Activated T-helper 1 cell treated with anti-CD3 and anti-CD28 coated beads, Interleukin-2, amount 50 U/mL, for 16 hours (primary cell): ENCODE results near the gene AEN.
"Not testable (repeated sequence)": the region's sequence is repeated elsewhere in the genome, so short reads cannot be mapped to it uniquely, and the experiment has no call there.

Experiments used
- DNase-seq, 2 donors: peaks; one replicate each; pipeline ENCODE4 v3.0.0-alpha.2; 2020; ENCODE audit warnings: low read depth in 1 of 2, low spot score in 1 of 2

Gene AEN

DNA sequence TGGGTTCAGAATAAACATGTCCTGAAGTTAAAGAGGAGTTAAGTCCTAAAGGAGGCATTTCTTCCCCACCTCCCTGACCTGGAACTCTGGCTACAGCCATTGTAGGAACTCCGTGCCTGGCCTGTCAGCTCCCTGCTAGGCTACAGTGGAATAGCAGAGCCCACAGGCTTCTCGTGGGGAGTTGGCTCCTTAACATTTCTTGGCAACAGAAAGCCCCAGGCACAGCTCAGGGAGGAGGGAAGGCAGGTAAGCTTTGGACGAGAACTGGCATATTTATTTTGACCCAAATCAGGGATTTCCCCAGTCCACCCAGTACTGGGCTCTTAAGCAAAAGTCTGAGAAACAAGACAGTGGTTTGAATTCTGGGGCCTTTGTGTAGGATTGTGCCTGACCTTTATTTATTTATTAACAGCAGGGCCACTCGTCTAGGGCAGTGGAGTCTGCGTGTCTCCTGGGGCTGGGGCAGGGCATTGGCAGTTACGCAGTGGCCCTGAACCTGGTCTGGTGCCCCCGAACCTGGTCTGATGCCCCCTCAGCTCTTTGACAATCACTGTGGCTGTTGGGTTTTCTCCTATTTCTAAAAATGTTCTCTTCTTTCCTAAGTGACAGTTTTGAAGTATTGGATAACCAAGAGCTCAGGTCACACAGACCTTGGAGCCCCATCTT is 9.8 kb downstream of the AEN start:
- no peak for DNase-seq

- no peak for DNase-seq
Observed at GRCh38 chr15:88631464-88632028, 10.4 kb downstream of the AEN start.

DNA sequence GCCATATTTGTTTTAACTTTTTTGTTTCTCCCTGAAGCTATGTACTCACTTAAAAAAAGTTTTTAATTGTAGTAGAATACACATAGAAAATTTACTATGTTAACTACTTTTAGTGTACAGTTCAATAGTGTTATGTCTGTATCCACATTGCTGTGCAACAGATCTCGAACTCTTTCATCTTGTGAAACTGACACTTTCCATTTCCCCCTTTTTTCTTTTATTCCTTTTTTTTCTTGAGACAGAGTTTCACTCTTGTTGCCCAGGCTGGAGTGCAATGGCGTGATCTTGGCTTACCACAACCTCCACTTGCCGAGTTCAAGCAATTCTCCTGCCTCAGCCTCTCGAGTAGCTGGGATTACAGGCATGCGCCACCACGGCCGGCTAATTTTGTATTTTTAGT is 11.7 kb downstream of the AEN start:
- not testable (repeated sequence) for DNase-seq

GRCh38 chr15:88634449-88634848 is 13.3 kb downstream of the AEN start:
- DNase-seq = no peak

DNA sequence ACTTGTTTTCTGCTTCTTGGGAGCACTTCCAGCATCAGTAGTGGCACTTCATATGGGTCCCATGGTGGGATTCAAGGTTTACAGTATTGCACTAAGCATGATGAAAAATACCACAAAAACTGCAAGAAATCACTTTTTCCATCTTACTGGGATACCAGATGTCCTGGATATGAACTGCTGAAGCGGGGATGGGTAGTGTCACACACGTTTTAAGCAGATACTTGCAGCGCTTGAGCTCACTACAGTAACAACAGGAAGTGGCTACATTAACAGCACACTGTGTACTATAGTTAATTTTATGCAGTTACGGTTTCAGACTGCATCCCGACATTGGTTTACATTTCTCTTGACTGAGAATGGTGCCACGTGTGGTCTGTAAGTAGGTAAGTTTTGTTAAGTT is 14.2 kb downstream of the AEN start:
- no peak for DNase-seq

DNA sequence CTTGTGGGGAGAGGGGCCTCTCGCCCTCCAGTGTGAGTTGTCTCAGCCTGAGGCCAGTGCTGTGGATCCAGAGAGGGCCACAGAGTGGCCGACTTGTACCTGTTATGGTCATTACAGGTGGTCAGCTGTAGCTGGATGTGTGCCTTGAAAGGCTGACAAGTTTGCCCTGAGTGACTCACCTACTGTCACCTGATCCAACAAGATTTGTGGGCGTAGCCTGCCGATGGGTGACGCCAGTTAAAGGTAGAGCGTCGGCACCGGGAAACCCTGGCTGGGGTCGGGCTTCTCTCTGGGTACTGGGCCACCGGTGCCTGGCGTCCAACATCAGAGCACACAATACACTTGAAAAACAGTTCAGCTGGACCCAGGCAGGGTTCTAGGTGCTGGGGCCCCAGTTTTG is 14.9 kb downstream of the AEN start:
- DNase-seq = peak; percentile 54 to 56

DNA sequence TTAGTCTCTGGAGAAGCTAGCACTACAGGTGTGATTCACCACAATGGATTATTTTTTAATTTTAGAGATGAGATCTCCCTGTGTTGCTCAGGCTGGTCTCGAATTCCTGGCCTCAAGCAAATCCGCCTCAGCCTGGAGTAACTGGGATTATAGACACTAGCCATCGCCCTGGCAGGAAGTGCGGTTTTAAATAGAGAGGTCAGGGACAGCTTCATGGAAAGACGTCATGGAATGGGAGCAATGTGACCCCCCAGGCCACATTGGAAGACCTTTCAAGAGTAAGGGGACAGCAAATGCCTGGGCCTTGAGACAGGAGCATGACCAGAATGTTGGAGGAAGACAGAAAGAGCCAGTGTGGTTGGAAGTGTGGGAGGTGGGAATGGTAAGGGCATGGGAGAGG is 15.5 kb downstream of the AEN start:
- no peak for DNase-seq

DNA sequence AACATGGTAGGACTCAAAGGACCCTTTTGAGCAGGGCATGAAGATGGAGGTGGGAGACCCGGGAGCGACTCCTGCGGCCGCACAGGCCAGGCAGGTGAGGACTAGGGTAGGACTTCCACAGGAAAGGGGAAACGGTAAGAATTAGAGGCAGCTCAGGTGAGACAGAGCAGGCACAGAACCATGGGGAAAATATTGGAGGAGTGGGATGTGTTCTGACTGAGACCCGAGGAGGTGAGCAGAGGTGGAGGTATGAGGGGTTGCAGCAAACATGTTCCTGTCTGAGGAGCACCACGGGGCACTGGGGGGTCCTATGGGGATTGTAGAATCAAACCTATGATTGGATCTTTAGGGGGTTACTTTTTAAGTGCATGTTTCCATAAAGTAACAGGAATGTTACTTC is 16.3 kb downstream of the AEN start:
- no peak for DNase-seq

DNA sequence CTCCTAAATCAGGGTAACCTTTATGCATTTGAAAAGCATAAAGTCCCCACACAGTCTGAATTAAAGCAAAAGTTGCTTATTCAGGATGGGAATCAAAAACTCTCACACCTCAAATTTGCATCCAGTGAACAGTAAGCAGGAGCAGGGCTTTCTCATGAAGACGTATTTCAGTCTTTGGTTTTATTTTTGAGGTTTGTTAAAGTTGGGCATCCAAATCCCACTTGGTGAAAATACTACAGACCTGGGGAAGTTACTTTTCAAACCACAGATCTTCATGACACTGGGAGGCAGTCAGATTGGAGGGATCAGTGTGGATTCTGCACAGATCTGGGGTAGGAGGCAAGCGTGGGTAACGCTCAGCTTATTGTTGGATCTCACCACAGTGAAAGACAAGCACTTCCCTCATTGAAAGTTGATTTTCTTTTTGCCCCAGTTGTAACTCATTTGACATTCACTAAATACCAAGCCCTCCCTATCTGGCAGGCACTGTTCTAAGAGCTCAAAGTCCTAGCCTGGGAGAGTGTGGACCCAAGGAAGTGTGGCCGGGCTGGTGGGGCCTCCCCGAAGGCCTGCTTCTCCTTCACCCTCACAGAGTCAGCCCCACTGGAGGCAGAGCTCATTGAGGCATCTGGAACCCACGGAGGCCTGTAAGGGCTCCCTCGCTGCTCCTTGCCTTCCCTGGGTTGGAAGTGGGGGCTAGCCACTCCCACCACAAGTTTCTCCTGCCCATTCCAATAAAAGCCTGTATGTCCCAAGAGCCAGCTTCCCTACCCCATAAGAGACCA is 16.9 kb downstream of the AEN start:
- DNase-seq = no peak

- DNase-seq = peak; percentile 93 to 96
Observed at GRCh38 chr15:88638626-88639372, 17.7 kb downstream of the AEN start, which contains the start of gene ISG20. ISG20 (plus strand) TSS chr15:88639016; CDS start chr15:88639367, 351 bp downstream.

GRCh38 chr15:88641959-88642452 is 20.9 kb downstream of the AEN start:
- DNase-seq = no peak

GRCh38 chr15:88642514-88642913 is 21.4 kb downstream of the AEN start:
- DNase-seq = not testable (repeated sequence)

DNA sequence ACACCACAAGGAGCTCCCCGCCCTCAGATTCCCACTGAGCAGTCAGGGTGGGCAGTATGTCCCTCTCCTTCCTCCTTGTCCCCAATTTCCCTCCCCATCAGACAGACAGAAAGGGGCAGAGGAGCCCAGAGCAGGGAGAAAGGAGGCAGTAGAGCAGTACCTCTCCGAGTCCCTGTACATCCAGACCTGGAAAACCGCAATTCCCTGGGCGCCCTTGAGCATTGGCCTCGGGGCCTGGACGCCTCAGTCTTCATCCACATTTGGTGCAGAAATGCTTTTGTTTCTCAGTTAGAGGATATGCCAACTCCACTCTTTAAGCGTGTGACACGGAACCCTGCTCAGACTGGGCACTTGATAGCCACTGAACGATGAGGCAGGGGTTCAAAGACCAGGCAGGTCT is 23.6 kb downstream of the AEN start:
- no peak for DNase-seq

GRCh38 chr15:88645171-88646087 is 24.3 kb downstream of the AEN start:
- DNase-seq = no peak

GRCh38 chr15:88646088-88646405 is 24.9 kb downstream of the AEN start:
- DNase-seq = no peak

GRCh38 chr15:88646951-88647350 is 25.8 kb downstream of the AEN start:
- DNase-seq = no peak

- no peak for DNase-seq
Observed at GRCh38 chr15:88647351-88648105, 26.4 kb downstream of the AEN start.

DNA sequence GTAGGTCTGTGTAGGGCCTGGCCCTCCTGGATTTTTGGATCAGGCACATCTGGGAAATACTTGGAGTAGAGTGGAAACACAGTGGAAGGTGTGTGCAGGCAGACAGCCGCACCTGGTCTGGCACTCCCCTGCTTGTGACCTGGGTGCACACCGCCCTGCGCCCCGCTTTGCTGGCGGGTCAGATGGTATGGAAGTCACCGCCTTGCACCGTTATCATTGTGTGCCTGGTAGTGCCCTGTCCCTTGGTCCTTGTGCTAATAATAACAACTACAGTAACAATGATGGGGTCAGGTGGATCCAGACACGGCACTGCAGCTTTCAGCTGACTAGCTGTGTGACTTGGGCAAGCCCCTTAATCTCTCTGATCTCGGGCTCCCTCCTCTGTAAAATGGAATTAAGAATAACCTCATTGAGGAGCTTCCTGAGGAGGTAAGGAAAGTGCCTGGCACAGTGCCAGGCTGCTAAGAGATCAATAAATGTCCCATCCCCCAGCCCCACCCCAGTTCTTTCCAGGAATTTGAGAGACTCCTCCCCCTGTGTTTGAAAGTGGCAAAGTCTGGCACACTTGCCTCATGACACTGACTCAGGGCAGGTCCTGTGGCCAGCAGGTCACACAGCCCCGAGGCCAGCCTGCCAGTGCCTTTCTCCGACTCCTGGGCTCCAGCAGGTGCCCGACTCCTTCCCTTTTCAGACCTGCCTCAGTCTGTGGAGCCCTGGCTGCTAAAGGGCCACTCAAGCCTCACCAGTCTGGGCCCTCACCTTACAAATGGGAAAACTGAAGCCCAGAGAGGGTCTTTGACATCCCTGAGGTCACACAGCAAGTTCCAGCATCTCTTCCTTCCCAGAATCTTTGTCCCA is 27.4 kb downstream of the AEN start:
- no peak for DNase-seq

DNA sequence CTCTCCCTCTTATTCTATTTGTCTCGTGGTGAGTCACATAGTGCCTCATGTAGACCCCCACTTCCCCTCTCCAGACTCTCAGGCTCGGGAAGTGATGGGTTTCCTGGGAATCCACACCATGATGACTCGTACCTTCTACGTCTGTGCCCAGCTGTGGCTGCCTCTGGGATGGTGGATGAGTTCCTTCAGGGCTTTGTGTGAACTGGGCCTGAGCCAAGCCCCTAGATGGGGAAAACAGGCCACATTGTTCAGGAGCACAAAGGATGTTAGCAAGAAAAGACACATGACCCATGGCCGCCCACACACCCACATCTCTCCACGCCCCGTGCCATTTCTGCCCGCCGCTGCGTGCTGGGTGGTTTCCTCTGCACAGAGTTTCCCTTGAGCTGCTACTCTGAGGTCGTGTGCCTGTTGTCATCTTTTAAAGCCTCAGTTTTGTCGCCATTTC is 28.2 kb downstream of the AEN start:
- DNase-seq = peak; percentile 53 to 60
